K562 treated with DMSO at 1 percent for 24 hours (cell line): ENCODE results near the gene GUCY1A1. TPM values are rescaled to one million over a fixed set of nuclear protein-coding genes. Genes with fewer than 3 reads are reported as not detected.

Source experiments
- total RNA-seq: library from RNA; unstranded; fragments of 300-600 nt; gene quantifications from 2 replicates; pipeline ENCODE4 v1.2.3, GENCODE V29; 2022; ENCODE audit warnings: low read depth; ENCODE audit not compliant: insufficient read depth

GUCY1A1 gene, protein sequence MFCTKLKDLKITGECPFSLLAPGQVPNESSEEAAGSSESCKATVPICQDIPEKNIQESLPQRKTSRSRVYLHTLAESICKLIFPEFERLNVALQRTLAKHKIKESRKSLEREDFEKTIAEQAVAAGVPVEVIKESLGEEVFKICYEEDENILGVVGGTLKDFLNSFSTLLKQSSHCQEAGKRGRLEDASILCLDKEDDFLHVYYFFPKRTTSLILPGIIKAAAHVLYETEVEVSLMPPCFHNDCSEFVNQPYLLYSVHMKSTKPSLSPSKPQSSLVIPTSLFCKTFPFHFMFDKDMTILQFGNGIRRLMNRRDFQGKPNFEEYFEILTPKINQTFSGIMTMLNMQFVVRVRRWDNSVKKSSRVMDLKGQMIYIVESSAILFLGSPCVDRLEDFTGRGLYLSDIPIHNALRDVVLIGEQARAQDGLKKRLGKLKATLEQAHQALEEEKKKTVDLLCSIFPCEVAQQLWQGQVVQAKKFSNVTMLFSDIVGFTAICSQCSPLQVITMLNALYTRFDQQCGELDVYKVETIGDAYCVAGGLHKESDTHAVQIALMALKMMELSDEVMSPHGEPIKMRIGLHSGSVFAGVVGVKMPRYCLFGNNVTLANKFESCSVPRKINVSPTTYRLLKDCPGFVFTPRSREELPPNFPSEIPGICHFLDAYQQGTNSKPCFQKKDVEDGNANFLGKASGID
- total RNA-seq, result not detected in 2 replicates

GRCh38 chr4:155666344-155667221, at the start of gene GUCY1A1:
TSS of gene GUCY1A1 (plus strand) at chr4:155666848. CDS start at chr4:155696868, 30,020 bp downstream.

DNA sequence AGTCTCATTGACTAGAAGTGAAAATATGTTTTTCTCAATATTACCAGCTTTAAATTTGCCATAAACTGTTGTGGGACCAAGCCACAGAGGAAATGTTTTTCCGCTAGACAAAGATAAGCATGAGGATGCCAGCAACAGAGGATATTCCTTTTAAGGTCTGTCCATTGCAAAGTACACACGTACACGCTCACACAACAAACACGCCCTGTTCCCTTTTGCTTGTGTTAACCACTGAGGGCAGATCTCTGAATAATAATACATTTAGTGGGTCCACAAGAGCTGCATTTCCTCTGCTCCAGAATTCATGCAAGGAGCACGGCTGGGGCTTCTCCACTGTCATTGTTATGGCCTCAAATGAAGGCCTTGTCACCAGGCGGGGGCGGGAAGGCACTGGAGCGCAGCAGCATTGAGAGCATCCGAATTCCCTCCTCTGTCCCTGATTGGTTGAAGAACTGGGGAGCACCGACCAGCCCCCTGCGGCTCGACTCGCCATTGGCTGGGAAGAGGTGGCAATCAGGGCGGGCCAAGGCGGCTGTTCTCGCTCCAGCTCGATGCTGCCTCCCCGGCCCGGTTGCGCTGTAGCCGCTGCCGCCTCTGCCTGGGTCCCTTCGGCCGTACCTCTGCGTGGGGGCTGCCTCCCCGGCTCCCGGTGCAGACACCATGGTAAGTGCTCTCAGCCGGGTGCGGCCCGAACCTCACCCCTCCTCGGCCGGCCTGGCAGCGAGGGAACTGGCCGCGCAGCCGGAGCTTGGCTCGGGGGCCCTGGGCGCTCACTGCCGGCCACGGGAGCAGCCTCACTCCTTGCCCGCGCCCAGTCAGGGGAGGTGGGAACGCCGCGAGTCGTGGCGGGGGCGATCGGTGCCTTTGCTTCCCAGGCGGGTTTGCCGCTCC, 92.1 kb downstream of the GUCY1A1 start, which contains the start of gene GUCY1B1:
GUCY1B1 (plus strand) TSS at position 541 of the 891 bp plus-strand sequence; CDS start at position 661, 120 bp downstream.

Other genes with a start within 250 kb of the GUCY1A1 start
- not detected in 2 replicates for gene GUCY1B1, start 92.2 kb downstream of the GUCY1A1 start, total RNA-seq
- not detected in 2 replicates for gene ASIC5, start 199.4 kb downstream of the GUCY1A1 start, total RNA-seq
- 0.21 and 0.66 TPM in 2 replicates for gene TDO2, start 236.8 kb downstream of the GUCY1A1 start, total RNA-seq